ENCODE results near the gene GRAMD4.
"Not testable (repeated sequence)": the region's sequence is repeated elsewhere in the genome, so short reads cannot be mapped to it uniquely, and the experiment has no call there.

GRAMD4 gene

DNA sequence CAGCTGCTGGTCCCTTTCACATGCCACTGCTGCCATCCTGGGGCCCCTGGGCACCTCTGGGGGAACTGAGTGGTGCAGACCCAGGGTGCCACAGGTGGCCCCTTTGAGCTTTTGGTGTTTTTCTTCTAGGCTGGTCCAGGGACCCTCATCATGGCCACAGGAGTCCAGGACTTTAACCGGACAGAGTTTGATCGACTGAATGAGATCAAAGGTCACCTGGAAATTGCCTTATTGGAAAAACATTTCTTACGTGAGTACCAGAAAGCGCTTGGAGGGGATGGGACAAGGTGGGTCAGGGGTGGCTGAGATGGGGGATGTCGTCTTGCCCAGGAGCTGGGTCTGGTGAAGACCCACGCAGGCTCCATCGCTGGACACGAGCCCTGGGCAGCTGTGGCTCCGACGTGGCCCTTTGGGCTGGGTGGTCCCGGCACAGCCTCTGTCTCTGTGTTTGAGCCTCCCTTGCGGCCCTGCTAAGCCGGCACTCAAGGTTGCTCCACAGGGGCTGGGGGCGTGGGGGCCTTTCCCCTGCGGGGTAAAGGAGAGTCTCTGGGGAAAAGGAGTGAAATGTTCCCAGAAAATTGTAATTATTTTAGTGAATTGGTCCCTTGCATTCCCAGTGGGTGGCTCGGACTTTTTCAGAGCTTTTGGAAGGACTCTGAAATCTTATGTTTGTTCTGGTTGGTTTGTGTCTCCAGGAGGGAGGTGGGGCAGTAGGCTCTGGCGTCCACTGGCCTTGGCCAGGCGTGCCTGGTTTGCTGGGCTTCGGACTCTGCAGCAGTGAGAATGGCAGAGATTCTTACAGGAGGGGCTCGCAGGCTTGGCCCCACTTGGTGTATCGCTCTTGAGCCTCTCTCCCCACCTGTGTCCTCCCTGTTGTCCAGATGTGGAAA lies 17.8 kb downstream of the GRAMD4 start:
- DNase-seq (ENCODE audit: low read depth) = no peak

DNA sequence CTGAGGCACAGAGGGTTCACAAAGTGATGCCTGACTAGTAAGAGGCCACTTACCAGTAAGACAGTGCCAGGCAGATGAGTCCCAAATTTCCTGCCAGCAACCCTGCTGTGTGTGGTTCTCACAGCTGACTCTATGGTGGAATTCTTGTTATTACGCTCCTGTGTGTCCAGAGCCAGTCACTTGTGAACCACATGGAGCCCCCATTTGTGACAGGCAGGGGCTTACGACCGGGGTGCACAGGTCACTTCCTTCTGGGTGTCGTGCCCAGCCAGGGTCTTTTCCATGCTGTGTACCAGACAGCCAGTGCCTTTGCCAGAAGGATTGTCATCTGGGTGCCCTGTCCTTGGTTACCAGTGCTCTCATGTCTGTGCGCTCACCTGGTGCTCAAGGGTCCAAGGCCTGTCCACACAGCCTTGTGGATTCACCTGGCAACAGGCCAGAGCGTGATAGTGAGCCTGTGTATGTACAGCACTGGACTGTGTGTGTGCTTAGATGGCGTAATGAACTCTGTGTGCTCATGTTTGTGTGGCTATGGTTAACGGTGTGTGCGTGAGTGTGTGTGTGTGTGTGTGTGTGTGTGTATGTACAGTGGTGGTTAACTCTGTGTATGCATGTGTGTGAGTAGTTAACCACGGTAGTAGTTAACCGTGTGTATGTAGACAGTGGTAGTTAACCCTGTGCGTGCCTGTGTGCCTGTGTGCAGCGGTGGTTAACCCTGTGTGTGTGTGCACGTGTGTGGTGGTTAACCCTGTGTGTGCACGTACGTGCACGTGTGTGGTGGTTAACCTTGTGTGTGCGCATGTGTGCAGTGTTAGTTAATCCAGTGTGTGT lies 18.6 kb downstream of the GRAMD4 start:
- DNase-seq (ENCODE audit: low read depth) = no peak

DNA sequence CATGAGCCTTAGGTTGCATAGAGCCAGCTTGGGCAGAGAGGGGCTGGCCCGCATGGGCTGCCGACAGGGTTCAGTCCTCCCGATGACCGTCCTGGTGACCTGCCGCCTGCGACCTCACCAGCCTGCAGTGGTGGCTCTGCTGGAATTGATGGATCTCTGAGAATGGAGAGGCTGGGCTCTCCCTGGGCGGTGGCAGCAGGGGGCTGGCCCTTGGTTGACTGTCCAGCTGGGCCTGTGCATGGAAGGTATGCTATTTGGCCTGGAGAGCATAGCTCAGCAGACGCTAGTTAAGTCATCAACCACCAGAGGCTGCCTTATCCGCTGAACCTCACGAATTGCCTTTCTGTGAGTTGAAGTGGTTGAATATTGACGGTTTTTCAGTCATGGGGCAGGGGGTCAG lies 19.7 kb downstream of the GRAMD4 start:
- no peak for DNase-seq (ENCODE audit: low read depth)

DNA sequence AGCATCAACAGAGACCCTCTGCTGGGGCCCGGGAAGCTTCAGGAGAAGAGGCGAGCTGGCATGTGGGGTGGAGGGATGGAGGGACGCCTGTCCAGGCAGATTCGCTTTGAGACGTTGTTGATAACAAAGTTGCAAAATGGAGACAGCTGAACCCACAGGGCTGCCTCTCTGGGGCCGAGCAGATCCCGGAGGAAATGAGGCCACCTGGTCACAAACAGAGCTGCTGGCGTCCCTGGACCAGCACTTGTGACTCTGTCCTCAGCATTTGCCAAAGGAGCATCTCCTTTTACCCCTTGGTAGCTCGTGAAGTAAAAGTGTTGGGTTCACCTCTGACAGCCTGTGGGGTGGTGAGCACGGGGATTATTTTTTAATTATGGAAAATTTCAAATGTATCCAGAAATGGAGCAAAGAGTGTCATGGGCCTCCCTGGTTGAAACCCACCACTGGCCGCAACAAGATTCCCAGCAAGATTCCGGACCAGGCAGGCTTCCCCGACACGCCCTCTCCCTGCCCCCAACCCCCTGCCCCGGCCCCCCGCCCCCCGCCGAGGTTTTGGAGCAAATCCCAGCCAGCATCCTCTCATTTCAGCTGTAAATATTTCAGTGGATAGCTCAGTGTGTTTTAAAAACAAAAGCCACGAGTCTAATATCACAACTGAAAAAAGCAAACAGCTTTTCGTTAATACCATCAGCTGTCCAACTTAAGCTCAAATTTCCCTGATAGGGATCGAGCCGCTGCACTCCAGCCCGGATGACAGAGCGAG lies 20.3 kb downstream of the GRAMD4 start:
- no peak for DNase-seq (ENCODE audit: low read depth)

DNA sequence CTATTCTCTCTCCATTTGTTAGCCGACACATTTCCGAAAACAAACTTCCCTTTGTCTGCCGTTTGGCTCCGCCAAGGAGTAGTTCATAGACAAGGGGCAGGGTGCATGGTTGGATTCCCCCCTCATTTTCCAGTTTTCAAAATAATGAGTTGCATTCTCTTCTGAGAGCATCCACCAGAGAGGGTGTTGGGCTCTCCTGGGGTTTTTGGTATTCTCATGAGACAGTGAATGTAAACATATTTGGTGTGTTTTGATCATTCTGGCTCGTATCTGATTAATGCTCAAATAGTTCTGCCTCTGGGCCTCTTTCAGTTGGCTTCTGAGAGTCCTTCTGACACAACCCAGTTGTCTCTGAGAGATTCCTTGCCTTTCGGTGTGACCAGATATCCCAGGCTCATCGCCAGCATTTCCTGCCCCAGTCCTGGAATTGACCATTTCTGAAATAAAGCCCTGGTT lies 21.7 kb downstream of the GRAMD4 start:
- DNase-seq (ENCODE audit: low read depth) = no peak

DNA sequence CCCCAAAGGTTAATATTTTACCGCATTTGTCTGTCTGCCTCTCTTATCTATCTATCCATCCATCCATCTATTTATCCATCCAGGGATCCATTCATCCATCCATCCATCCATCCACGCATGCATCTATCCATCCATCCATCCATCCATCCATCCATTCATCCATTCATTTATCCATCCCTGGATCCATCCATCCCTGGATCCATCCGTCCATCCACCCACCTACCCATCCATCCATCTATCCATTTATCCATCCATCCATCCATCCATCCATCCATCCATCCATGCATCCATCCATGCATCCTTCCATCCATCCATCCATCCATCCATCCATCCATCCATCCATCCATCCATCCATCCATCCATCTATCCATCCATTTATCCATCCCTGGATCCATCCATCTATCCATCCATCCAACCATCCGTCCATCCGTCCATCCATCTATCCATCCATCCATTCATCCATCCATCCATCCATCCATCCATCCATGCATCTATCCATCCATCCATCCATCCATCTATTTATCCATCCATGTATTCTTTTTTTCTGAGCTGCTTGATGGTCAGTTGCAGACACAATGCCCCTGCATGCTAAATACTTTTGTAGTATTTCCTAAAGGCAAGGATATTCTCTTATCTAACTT lies 22.8 kb downstream of the GRAMD4 start:
- DNase-seq (ENCODE audit: low read depth) = not testable (repeated sequence)

DNA sequence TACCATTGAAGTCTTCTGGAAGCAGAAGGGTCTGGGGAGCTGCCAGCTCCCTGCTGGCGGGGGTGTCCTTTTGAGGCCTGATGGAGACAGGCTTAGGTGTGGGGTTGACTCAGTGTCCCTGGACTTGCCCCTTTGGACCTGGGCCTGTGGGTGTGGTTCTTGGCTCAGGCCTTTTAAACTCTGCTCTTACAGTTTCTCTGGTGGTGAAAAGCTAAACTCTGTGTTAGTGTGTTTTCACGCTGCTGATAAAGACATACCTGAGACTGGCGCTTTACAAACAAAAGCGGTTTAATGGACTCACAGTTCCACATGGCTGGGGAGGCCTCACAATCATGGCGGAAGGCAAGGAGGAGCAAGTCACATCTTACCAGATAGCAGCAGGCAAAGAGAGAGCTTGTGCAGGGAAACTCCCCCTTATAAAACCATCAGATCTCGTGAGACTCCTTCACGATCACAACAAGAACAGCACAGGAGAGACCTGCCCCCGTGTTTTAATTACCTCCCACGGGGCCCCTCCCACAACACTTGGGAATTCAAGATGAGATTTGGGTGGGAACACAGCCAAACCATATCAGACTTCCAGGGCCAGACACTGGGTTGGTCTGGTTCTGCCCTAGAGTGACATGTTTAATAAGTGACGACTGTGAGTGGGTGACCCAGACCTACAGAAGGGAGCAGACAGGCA lies 26.5 kb downstream of the GRAMD4 start:
- DNase-seq (ENCODE audit: low read depth) = no peak

DNA sequence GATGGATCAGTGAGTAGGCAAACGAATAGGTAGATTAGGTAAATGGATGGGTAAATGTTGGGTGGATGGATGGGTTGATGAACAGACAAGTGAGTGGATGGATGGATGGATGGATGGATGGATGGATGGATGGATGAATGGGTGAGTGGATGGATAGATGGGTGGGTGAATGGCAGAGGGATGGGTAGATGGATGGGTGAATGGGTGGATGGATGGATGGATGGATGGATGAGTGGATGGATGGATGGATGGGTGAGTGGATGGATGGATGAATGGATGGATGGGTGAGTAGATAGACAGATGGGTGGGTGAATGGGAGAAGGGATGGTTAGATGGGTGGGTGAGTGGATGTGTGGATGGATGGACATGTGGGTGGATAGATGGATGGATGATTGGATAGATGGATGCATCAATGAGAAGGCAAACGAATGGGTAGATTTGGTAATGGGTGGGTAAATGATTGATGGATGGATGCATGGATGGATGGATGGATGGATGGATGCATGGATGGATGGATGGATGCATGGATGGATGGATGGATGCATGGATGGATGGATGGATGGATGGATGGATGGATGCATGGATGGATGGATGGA lies 28.1 kb downstream of the GRAMD4 start:
- not testable (repeated sequence) for DNase-seq (ENCODE audit: low read depth)

DNA sequence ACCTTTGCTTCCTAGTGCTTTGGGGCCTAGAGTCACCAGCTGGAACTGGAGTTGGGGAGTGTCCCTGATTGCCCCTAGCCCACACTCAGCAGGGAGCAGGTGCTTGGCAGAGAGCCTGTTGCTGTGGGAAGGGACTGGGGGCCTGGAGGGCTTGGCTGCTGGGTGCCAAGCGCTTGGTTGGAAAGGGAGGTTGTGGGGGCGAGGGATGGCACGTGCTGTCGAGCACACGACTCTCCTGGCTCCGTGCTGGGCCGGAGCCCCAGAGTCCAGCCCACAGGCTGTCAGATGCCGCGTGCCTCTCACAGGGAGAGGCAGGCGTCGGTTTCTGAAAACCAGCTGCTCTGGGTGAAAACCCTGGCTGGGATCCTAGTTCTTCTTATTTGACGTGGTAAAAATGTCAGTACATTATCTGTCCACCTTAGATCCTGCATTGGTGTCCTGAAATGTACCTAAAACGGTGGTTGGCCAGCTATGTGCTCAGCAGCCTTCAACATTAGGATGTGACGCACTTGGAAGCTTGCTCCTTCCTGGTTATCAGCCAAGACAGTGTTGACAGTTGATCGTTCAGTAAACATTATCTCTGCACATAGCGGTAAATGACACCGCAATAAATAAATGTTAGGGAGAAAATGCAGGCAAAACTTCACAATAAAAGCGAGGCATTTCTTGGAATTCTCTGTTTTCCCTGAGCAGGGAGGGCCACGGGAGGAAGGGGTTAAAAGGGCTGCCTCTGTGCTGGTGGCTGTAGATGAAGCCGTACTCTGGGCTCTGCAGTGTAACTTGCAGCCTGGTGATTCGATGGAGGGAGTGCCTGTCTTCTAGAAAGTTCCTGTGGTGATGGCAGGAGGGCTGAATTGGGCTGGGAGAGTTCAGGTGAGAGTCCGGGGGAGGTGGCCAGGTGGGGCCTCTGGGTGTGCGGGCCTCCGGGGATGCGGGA lies 29.2 kb downstream of the GRAMD4 start:
- no peak for DNase-seq (ENCODE audit: low read depth)

DNA sequence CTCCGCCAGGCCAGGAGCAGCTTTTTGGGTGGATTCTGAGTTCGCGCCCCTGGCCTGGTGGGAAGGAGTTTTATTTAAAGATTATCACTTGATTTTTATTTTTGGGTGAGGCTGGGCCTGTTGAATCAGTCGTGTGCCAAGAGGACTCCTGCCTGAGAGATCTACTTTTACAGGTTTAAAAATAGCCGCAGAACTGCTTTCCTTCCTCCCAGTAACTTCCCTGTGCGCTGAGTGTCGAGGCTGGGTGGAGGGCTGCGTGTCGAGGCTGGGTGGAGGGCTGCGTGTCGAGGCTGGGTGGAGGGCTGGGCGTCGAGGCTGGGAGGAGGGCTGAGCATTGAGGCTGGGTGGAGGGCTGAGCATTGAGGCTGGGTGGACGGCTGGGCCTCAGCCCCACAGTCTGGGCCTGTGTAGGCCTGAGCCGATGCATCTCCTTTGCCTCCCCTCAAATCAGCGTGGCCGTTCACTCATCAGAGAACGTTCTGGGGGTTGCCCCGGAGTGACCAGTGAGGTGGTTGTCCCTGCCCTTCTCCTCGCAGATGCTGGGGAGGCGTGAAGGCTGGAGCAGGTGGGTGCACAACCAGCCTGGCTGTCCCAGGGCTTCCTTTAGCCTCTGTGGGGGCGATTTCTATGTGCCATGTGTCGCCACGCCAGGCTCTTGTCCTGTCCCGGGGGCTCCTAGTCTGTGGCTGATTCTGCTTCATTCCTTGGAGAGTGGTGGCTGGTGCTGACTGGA lies 30.1 kb downstream of the GRAMD4 start:
- no peak for DNase-seq (ENCODE audit: low read depth)

DNA sequence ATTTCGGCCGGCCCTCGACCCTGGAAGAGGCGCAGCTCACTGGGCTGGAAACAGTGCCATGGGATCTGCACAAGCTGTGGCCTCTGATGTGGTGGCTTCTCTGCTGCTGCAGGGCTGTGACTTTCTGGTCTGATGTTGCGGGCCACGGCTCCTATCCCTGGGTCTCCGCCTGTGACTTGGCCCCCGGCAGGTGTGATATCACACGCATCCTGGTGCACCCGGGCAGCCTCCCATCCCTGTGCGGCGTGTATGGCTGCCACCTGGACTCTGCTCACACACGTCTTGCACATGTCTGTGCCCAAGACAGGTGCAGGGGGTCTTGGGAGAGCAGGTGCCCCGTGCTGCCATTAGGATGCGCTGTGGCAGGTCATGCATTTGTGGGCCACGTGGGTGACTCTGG lies 31.1 kb downstream of the GRAMD4 start:
- DNase-seq (ENCODE audit: low read depth) = no peak

DNA sequence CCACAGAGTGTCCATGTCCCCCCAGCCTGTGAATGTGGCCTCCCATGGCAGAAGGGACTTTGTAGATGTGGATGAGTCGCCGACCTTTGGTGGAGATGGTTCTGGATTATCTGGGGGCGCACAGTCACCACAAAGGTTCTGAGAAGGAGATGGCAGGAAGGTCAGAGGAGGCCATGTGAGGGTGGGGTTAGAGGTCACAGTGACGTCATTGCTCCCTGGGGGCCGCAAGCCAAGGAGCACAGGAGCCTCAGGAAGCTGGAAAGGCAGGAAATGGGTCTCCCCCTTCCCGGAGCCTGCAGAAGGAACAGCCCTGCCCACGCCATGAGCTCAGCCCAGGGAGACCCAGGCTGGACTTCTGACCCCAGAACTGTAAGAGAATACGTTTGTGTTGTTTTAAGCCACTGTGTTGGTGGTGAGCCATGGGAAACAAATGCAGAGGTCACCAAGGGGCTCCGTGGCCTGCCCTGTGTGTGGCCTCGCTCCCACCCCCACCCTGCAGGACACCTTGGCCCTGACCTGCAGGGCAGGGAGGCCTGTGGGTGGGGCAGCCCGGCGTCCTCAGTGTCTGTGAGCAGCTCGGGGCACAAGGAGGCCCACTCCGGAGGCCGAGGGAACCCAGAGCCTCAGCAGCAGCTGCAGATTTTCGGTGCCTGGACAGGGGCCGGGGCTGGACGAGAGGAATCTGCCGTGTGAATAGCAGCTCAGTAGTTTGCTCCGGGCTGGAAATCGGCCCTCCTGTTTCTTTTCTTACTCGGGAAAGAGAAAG lies 32.1 kb downstream of the GRAMD4 start:
- DNase-seq (ENCODE audit: low read depth) = no peak

DNA sequence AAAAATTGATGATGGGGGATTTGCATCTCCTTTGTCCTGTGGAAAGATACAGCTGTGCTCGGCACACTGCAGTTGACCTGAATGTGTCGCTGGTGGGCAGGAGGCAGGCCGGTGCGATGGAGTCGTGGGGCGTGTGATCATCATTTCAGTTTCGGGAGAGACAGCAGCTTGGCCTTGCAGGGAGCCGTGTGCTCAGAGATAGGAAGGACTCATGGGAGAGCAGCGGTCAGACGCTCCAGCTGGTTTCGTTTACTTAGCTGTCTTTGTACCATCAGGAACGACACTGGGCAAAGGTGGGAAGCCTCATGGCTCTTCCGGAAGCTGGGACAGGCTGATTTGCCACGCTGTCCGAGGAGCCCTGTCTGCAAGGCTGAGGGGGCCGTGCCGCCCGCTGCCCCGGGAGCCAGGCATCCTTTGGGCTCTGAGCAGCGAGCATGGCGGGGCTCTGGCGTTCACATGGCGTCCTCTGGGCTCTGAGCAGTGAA lies 32.7 kb downstream of the GRAMD4 start:
- no peak for DNase-seq (ENCODE audit: low read depth)

DNA sequence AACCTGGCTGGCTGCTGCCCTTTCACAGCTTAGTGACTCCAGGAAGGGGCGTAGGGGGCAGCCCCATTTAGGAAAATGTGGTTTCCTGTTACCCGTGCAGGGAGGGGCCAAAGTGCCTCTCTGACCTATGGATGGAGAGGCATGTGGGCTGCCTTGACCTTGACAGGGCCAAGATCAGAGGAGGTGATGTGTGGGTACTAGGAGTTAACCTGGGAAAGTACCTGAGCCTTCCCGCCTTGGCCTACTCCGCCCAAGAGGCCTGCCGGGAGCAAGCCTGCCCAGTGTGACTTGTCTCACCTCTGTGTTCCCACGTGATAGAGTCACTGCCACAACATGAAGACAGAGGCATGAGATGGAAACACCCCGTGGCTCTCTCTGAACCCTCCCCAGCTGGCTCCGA lies 33.4 kb downstream of the GRAMD4 start:
- DNase-seq (ENCODE audit: low read depth) = no peak

DNA sequence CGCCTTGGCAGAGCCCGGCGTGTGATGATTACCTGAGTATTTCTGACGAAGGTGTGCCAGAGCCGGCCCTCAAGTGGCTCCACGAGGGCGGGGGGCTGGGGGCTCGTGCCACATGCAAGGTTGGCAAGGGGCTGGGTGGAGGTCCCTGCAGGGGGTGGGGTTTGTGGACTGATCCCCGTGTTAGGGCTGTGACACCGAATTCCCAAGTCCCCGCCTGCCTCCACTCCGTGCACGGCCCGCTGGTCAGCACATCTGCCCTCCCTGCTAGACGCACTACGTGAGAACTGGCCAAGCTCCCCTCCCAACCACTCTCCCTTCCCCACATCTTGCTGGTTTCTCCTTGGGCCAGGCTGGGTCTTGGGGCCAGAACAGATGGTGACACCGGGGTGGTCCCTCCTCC lies 34.2 kb downstream of the GRAMD4 start:
- DNase-seq (ENCODE audit: low read depth) = no peak

DNA sequence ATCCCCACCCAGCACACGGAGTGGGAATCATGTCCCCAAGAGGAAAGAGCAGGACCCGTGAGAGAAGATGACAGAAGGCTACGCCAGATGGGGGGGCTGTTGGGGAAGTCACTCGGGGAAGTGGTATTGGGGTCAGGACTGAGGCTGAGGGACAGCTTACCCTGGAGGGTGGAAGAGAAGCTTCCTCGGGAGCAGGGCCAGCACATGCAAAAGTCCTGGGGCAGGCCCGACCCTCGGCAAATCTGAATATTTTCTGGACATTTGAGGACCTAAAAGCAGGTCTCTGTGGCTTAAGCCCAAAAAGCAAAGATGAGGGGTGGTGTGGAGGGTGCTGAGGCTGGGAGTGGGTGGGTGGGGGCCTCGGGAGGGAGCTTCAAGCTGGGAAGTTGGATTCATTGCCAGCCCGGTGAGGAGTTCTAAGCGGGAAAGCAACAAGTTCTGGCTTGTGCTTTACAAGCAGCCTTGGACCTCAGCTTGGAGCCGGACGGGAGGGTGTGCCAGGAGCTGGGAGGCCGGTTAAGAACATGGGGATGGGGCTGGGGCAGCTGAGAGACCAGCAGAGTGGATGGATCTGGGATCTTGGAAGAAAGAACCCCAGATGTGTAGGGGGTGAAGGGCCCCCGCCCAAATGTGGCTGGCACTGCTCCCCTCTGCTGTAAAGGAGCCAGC lies 34.9 kb downstream of the GRAMD4 start:
- DNase-seq (ENCODE audit: low read depth) = no peak

DNA sequence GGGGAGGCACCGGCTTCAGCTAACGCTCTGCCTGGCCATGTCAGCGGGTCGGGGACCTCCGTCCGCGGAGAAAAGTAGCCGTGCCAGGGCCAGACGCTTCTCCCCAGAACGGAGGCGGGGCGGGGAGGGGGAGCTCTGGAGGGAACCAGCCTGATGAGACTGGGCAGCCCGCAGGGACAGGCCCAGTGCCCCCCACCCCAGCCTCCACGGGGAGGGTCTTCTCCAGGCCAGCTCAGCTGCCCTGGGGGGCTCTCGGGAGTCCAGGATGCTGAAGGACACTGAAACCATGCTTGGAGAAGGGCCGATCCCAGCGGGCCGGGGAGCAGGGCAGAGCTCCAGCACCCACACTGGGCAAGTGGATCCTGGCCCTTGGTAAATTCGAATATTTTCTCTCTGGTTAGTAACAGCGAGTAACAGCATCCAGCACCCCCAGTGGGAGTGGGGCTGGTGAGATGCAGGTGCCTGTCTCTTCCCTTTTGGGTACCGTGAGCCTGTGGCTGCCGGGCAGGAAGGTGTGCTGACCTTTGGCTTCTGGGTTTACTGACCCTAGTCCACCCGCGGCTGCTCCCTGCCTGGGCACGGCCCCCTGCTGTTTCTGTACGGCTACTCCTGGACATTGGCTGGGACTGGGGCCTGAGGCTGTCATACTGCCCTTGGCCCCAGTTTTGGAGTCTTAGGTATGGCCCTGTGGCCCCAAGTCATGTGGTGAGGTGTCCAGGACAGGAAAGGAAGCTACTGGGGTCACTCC lies 35.8 kb downstream of the GRAMD4 start:
- no peak for DNase-seq (ENCODE audit: low read depth)
